VCaP (cell line): ENCODE measurements around the gene DAPK2.
"Not testable (repeated sequence)": the region's sequence is repeated elsewhere in the genome, so short reads cannot be mapped to it uniquely, and the experiment has no call there.

ENCODE experiments used
- H3K27ac ChIP-seq: fragments of 450-650 bp; 2 replicates; pipeline ENCODE4 v1.5.1; 2017
- CTCF ChIP-seq: fragments of 450-650 bp; conservative IDR thresholded peaks from 2 replicates; pipeline ENCODE4 v1.5.1; 2017; ENCODE audit warnings: mild to moderate bottlenecking, moderate library complexity

Gene DAPK2

DNA sequence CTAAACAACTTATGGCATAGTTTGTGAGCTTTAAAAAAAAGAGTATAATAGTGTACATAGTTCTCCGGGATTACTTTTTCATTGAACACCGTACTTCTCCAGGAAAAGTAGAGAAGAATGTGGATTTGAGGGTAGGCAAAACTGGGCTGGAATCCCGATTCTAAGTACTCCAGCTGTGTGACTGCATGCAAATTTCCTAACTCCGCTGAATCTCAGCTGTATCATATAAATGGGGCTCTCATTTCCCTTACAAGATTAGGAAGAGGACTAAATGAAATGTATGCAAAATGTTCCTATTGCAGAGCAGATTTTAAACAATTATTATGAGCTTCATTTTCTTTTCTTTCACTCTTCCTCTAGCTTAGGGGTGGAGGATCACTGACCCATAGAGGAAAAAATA lies 142.2 kb downstream of the DAPK2 start:
- H3K27ac ChIP-seq = no peak overlapping the region
- TF ChIP-seq CTCF = no peak

GRCh38 chr15:63902671-63903035 lies 143.6 kb downstream of the DAPK2 start:
- H3K27ac ChIP-seq = no peak overlapping the region
- TF ChIP-seq CTCF = no peak

- H3K27ac ChIP-seq = no peak overlapping the region
- no peak for TF ChIP-seq CTCF
Measured at GRCh38 chr15:63901912-63902670, 144.2 kb downstream of the DAPK2 start.

- no peak overlapping the region for H3K27ac ChIP-seq
- no peak for TF ChIP-seq CTCF
Measured at GRCh38 chr15:63900306-63900705, 146.0 kb downstream of the DAPK2 start.

GRCh38 chr15:63899606-63900005 lies 146.7 kb downstream of the DAPK2 start:
- not testable (repeated sequence) for H3K27ac ChIP-seq

- H3K27ac ChIP-seq = no peak overlapping the region
- no peak for TF ChIP-seq CTCF
Measured at GRCh38 chr15:63899193-63899592, 147.1 kb downstream of the DAPK2 start.

DNA sequence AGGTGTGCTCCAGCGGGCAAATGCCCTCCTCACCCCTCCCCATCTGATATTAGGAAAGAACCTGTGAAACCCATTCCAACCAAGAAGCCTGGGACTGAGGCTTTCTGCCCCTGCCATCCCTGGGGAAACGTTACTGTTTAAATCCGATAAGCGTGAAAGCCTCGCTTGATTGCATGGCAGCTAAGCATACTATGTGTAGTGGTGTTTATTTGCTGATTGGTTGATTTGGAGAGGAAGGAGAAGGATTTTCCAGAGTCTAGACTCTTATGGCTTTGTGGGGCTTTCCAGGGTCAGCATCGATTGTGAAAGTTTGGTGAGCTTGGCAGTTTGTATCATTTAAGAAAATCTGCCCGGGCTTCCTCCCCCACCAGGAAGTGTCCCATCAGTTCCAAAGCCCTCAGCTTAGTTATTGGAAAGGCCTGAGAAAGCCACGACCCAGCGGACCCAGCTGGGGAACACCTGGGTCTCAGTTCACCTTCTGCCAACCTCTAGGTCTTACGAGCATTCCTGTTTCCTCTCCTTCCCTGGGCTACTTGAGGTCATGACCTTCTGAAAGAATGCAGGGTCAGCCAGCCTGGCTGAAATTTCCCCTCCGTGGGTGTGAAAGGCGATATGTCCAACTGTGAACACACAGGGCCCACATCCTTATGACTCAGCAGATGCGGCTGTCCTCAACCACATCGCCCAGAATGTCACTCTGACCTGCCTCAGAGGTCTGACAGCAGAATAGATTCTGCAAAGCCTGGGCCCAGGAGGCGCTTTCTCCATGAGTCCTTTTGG lies 149.8 kb downstream of the DAPK2 start:
- no peak for TF ChIP-seq CTCF
- no peak overlapping the region for H3K27ac ChIP-seq

DNA sequence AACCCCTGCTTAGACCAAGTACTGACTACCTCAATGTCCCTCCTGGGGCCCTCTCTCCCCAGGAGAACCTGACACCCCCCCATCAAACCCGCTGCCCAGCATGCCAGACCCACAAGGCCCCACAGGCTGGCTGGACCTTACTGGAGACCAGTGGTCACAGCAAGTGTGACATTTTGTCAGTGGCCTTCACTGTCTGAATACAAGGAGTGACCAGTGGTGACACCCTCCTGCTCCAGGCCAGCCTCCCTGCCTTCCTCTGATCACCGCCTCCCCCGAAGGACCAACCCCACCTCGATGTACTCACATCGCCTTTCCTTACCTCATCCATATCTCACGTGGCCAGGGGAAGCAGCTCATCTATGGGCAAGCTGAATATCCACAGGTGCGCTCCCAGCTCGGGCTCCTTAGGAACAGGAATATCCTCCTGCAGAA lies 150.5 kb downstream of the DAPK2 start:
- no peak for TF ChIP-seq CTCF
- H3K27ac ChIP-seq = no peak overlapping the region
